GM19240 (cell line): Measurements from ENCODE around the gene ZBTB7B.

Experiments used
- DNase-seq: peaks from one replicate; pipeline ENCODE4 v3.0.0; 2011; ENCODE audit warnings: low spot score; ENCODE audit not compliant: insufficient read length

The ZBTB7B gene

GRCh38 chr1:155002464-155003226 lies at the start of gene ZBTB7B:
ZBTB7B (plus strand) TSS chr1:155002802; CDS start chr1:155014661, 11,859 bp downstream.
- DNase-seq: no peak

DNA sequence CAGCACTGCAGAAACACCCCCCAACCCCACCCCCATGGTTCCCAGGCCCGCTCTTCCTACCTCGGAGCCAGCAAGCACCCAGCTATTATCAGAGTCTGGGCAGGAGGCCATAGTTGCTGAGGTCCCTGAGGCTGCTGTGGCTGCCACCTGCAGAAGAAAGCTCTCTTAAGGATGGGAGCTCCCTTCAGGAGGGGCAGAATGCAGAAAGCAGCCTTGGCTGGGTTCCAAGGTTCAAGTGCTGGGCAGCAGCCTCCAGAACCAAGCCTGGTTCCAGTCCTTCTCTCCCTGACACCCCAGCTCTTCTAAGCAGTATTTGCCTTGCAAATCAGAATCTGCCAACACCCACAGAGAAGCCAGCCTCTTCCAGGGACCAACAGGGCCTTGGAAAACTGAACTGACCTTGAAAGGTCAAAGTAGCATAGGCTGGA lies 49.0 kb upstream of the ZBTB7B start:
- DNase-seq: no peak

DNA sequence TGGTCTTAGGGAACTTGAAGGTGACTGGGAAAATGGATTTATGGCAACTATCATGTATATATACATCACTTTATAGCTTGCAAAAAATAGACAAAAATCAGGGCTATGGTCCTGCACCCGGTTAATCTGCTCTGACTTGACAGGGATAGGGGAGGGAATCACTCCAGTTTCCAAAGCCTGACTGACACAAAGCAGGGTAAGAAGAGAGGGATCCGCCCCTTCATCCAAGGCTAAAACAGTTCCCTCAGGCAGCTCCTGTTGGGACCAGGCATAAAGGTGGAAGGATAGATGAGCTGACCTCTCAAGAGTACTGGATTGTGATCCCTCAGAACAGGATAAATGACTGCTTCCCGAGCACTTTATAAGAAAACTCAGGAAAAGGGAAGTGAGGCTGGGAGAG lies 48.1 kb upstream of the ZBTB7B start:
- no peak for DNase-seq

GRCh38 chr1:154955039-154955717 lies 47.4 kb upstream of the ZBTB7B start:
- DNase-seq: peak; percentile 81

- peak; percentile 97 for DNase-seq
Measured at GRCh38 chr1:154955718-154956543, 46.7 kb upstream of the ZBTB7B start, which contains the start of gene PBXIP1. PBXIP1 (minus strand) TSS chr1:154956099; CDS start chr1:154953721, 2,378 bp downstream.

GRCh38 chr1:154956544-154956941 lies 46.1 kb upstream of the ZBTB7B start:
- DNase-seq: no peak

- DNase-seq: no peak
Measured at GRCh38 chr1:154957091-154957657, 45.4 kb upstream of the ZBTB7B start.

DNA sequence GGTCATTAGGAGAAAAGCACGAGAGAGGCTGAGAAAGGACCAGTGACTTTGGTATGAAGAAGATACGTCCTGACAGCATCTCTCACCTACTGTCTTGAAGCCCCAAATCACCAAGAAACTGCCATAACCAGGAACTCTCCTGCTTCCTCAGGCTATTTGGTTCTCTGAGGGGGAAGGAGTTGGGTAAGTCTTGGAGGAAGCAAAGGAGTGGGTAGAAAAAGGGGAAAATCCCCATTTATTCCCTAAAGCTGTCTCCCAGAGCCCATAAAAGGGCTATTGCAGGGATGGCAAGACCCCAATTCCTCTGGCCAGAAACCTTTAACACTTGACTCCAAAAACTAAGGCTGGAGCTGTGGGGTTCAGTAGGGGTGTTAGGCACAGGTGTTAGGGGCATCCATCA lies 44.6 kb upstream of the ZBTB7B start:
- DNase-seq: no peak

GRCh38 chr1:154958681-154959425 lies 43.7 kb upstream of the ZBTB7B start:
- DNase-seq: no peak

DNA sequence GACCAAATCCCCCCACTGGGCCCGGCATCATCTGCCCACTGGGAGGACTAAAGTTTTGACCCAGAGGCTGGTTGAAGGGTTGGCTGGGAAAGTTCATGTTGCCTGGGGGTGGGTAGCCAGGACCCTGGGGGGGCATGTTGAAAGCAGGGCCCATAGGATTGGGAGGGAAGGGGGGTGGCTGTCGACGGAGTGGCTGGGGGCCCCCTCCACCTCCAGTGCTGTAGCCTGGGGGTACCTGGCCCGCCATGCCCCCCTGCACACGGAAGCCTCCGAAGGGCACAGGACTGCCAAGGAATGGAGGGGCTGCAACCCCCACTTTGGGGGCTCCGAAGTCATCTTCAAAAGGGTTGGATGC lies 43.2 kb upstream of the ZBTB7B start:
- no peak for DNase-seq

- DNase-seq: no peak
Measured at GRCh38 chr1:154960446-154961136, 42.0 kb upstream of the ZBTB7B start.

GRCh38 chr1:154961207-154962155 lies 41.1 kb upstream of the ZBTB7B start, which contains the start of gene PYGO2:
PYGO2 (minus strand) TSS chr1:154961782; CDS start chr1:154961576, 206 bp downstream.
- DNase-seq: peak; percentile 82

- peak; percentile 43 for DNase-seq
Measured at GRCh38 chr1:154962156-154962749, 40.3 kb upstream of the ZBTB7B start.

GRCh38 chr1:154962795-154963330 lies 39.7 kb upstream of the ZBTB7B start:
- DNase-seq: no peak

DNA sequence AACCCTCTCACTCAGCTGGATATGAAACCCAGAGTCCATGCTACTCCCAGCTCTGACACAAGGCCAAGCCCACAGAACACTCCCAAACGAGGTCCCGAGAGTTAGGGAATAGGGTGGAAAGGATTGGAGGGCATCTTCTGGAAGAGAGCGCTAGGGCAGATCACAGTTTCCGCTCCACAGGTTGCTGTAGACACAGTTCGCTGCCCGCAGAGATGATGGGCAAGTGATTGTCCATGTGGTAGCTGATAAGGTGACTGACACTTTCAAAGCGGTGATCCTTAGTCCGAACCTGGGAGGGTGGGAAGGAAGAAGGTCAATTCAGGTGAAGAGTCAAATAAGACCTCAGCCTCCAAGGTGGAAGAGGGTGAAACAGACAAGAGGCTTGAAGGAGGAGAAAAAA lies 39.0 kb upstream of the ZBTB7B start:
- DNase-seq: no peak

DNA sequence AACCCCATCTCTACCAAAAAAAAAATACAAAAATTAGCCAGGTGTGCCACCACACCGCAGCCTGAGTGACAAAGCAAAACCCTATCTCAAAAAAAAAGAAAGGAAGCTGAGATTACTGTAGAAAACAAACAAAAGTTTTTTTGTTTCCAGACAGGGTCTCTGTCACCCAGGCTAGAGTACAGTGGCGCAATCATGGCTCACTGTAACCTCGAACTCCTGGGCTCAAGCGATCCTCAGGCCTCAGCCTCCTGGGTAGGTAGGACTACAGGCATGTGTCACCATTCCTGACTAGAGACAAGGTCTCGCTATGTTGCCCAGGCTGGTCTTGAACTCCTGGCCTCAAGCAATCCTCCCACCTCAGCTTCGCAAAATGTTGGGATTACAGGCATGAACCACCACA lies 38.2 kb upstream of the ZBTB7B start:
- DNase-seq: no peak

- no peak for DNase-seq
Measured at GRCh38 chr1:154966111-154966510, 36.5 kb upstream of the ZBTB7B start.

GRCh38 chr1:154967331-154967950 lies 35.2 kb upstream of the ZBTB7B start:
- DNase-seq: no peak
